Transverse colon (tissue), 4 donors: Measurements from ENCODE around the gene FAM114A1. TPM values are rescaled to one million over a fixed set of nuclear protein-coding genes. Genes with fewer than 3 reads are reported as not detected.

Experiments used
- DNase-seq: peaks from one replicate; pipeline ENCODE4 v3.0.0-alpha.2; 2019
- H3K27ac ChIP-seq, 4 donors: fragments of 200-600 bp; sonication (generic); 2 replicates each; pipeline ENCODE4 v1.5.1; 2016 to 2018; ENCODE audit warnings: inconsistent platforms in 4 of 4
- H3K27me3 ChIP-seq: fragments of 200-600 bp; sonication (generic); 2 replicates; pipeline ENCODE4 v1.5.1; 2017; ENCODE audit warnings: inconsistent platforms
- H3K36me3 ChIP-seq, 4 donors: fragments of 200-600 bp; sonication (generic); 2 replicates each; pipeline ENCODE4 v1.5.1; 2017 to 2019; ENCODE audit warnings: inconsistent platforms in 4 of 4
- H3K4me1 ChIP-seq, 4 donors: fragments of 200-600 bp; sonication (generic); 2 replicates each; pipeline ENCODE4 v1.5.1; 2017 to 2020; ENCODE audit warnings: inconsistent platforms in 4 of 4
- H3K4me3 ChIP-seq, 4 donors: fragments of 200-600 bp; sonication (generic); 1 replicate in 1 of 4; 2 replicates in 3 of 4; pipeline versions ENCODE4 v1.5.1 to v1.6.1; 2017 to 2019; ENCODE audit warnings: inconsistent platforms in 4 of 4
- H3K9me3 ChIP-seq, 2 donors: fragments of 200-600 bp; sonication (generic); 2 replicates each; pipeline ENCODE4 v1.5.1; 2017 to 2019; ENCODE audit warnings: inconsistent platforms in 2 of 2
- EP300 ChIP-seq: sonication (generic); formaldehyde crosslinking; IDR thresholded peaks from one replicate; pipeline ENCODE4 v1.6.1; 2017; ENCODE audit warnings: antibody characterized with exemption, low read depth
- POLR2A ChIP-seq: fragments of 450-650 bp; IDR thresholded peaks from one replicate; pipeline ENCODE4 v1.6.1; 2016; ENCODE audit warnings: antibody characterized with exemption, mild to moderate bottlenecking, moderate library complexity
- POLR2AphosphoS5 ChIP-seq, 3 donors: sonication (generic); formaldehyde crosslinking; IDR thresholded peaks; one replicate each; pipeline ENCODE4 v1.6.1; 2016; ENCODE audit warnings: antibody characterized with exemption in 3 of 3
- WGBS, 2 donors: methylation state at CpG; one replicate each; pipeline ENCODE4 v1.1.5; 2018; ENCODE audit warnings: low coverage in 1 of 2; 5-methylcytosine and 5-hydroxymethylcytosine counted together
- in situ Hi-C, 4 donors: fragments of 200-750 bp; cut with MboI; loops; one replicate each; pipeline versions ENCODE4 v1.15.0 to v1.15.1; 2017; ENCODE audit warnings: low sequenced_read_pairs in 3 of 4, low pct_ligation_motif_present in 1 of 4, low pct_unique_long_range_greater_than_20kb in 1 of 4
- intact Hi-C: fragments of 100-400 bp; cut with DNase I; formaldehyde crosslinking; loops from one replicate; pipeline ENCODE4 v1.15.1; 2023; ENCODE audit warnings: low total_unique reads
- total RNA-seq, 4 donors: library from RNA; depleted of rRNA; stranded (reverse); fragments of >200 nt; gene quantifications; one replicate each; pipeline ENCODE4 v1.1.0, GENCODE V29; 2016
- TF ChIP-seq, protein P1 (sequence below), 5 experiments: fragments of 200-600 bp in 3 of 5; fragments of 450-650 bp in 2 of 5; sonication (generic) in 3 of 5; IDR thresholded peaks; 1 replicate in 2 of 5; 2 replicates in 3 of 5; pipeline ENCODE4 v1.5.1; 2016 to 2017; ENCODE audit warnings: antibody characterized with exemption in 5 of 5, inconsistent platforms in 3 of 5, mild to moderate bottlenecking in 2 of 5, moderate library complexity in 1 of 5

FAM114A1 gene
- total RNA-seq, 4 donors from 2014 or later: 52.4 to 121 (median 115) TPM

DNA sequence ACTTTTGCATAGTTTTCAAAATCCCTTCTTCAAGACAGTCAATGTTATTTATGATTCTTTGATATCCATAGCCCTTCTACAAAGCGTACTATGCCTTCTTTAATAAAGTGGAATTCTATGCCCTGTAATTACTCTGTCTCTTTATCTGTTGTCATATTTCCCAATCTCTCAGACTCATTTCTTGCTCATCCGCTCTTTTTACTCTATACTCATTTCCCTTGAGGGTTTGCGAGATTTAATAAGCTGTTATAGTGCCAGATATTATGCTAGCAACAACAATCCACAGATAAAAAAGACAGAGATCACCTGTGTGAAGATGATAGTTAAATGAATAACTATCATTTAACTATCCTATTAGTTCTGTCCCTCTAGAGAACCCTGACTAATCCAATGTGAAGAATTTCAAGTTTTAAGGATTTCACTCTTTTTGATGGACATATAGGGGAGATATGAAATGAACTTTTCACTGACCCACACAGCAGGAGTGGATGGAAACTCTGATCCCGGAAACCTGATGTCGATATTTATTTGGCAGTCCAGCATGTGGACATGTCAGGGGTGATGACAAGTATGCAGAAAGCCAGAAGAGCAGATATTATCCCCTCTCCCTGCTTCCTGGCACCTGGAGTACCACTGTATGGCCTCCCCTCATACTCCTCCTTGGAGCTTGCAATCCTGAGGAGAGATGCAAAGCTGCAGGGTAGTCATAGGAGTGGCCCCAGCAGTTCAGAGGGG, 114.9 kb downstream of the FAM114A1 start:
- no peak for DNase-seq
- no peaks in the 10 kb centered on the region for H3K4me1 ChIP-seq
- intact Hi-C loops (no loop called here), in situ Hi-C loops (no loop called here)
- no peaks in the 10 kb centered on the region for H3K36me3 ChIP-seq
- WGBS, 2 donors: 95 to 98% methylated on average over 5 of the region's 5 CpGs
- TF ChIP-seq POLR2A (no peak), POLR2AphosphoS5 (IDR thresholded peaks at IDR 0.05) (no peak), EP300 (no peak)
- TF ChIP-seq, protein P1, sequence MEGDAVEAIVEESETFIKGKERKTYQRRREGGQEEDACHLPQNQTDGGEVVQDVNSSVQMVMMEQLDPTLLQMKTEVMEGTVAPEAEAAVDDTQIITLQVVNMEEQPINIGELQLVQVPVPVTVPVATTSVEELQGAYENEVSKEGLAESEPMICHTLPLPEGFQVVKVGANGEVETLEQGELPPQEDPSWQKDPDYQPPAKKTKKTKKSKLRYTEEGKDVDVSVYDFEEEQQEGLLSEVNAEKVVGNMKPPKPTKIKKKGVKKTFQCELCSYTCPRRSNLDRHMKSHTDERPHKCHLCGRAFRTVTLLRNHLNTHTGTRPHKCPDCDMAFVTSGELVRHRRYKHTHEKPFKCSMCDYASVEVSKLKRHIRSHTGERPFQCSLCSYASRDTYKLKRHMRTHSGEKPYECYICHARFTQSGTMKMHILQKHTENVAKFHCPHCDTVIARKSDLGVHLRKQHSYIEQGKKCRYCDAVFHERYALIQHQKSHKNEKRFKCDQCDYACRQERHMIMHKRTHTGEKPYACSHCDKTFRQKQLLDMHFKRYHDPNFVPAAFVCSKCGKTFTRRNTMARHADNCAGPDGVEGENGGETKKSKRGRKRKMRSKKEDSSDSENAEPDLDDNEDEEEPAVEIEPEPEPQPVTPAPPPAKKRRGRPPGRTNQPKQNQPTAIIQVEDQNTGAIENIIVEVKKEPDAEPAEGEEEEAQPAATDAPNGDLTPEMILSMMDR (IDR thresholded peaks at IDR 0.05): no peak
- no peak overlapping the region for H3K4me3 ChIP-seq
- no peak overlapping the region for H3K27ac ChIP-seq
- no peaks in the 10 kb centered on the region for H3K27me3 ChIP-seq
- H3K9me3 ChIP-seq: no peaks in the 10 kb centered on the region

DNA sequence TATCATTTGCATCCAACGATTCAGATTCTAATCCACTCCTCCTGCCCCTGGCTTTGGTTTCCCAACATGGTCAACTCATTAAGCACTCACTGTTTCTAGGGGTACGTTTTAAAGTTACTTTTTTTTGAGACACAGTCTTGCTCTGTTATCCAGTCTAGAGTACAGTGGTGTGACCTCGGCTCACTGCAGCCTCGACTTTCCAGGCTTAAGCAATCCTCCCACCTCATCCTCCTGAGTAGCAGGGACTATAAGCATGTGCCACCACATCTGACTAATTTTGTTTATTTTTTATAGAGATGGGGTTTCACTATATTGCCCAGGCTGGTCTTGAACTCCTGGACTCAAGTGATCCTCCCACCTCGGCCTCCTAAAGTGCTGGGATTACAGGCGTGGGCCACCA, 115.7 kb downstream of the FAM114A1 start:
- no peaks in the 10 kb centered on the region for H3K36me3 ChIP-seq
- no peak overlapping the region for H3K27ac ChIP-seq
- WGBS, 2 donors: 86 to 89% methylated on average over 6 of the region's 6 CpGs
- in situ Hi-C loops (no loop called here), intact Hi-C loops (no loop called here)
- no peaks in the 10 kb centered on the region for H3K4me1 ChIP-seq
- H3K9me3 ChIP-seq: no peaks in the 10 kb centered on the region
- TF ChIP-seq POLR2AphosphoS5 (IDR thresholded peaks at IDR 0.05): no peak
- TF ChIP-seq, protein P1 (IDR thresholded peaks at IDR 0.05): no peak
- TF ChIP-seq POLR2A: no peak
- TF ChIP-seq EP300: no peak
- no peak for DNase-seq
- H3K4me3 ChIP-seq: no peak overlapping the region
- H3K27me3 ChIP-seq: no peaks in the 10 kb centered on the region

DNA sequence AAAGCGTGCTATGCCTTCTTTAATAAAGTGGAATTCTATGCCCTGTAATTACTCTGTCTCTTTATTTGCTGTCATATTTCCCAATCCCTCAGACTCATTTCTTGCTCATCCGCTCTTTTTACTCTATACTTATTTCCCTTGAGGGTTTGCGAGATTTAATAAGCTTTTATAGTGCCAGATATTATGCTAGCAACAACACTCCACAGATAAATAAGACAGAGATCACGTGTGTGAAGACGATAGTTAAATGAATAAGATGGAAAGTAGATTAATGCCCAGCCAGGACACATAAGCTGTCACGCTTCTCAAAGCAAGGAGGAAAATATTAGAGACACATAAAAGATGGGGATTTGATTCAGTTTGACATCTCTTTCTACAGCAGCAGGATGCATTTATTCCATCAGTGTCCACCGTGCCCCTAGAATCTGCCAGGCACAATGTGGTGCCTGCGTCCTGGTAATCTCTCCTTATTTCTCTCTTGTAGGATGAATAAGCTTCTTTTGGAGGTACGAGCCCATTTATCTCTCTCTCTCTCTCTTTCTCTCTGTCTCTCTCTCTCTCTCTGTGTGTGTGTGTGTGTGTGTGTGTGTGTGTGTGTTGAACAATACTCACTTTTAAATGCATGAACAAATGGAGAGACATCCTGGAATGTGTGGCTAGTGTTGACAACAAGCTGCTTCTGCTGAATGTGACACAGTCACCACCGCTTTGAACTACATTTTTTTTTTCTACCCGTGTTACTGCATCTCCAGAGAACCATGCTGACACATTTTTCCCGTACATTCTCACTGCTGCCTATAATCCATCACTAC, 116.4 kb downstream of the FAM114A1 start:
- 74 to 76% methylated on average over 12 of the region's 12 CpGs for WGBS, 2 donors
- Histone ChIP-seq H3K27me3 (no peaks in the 10 kb centered on the region), H3K27ac (peak overlapping the region in 1 of 4 donors; percentile 44), H3K9me3 (no peaks in the 10 kb centered on the region), H3K4me3 (no peak overlapping the region), H3K36me3 (no peaks in the 10 kb centered on the region), H3K4me1 (no peaks in the 10 kb centered on the region)
- no peak for DNase-seq
- intact Hi-C loops (no loop called here), in situ Hi-C loops (no loop called here)
- TF ChIP-seq POLR2A: no peak
- TF ChIP-seq, protein P1 (IDR thresholded peaks at IDR 0.05): no peak
- no peak for TF ChIP-seq EP300
- TF ChIP-seq POLR2AphosphoS5 (IDR thresholded peaks at IDR 0.05): no peak

DNA sequence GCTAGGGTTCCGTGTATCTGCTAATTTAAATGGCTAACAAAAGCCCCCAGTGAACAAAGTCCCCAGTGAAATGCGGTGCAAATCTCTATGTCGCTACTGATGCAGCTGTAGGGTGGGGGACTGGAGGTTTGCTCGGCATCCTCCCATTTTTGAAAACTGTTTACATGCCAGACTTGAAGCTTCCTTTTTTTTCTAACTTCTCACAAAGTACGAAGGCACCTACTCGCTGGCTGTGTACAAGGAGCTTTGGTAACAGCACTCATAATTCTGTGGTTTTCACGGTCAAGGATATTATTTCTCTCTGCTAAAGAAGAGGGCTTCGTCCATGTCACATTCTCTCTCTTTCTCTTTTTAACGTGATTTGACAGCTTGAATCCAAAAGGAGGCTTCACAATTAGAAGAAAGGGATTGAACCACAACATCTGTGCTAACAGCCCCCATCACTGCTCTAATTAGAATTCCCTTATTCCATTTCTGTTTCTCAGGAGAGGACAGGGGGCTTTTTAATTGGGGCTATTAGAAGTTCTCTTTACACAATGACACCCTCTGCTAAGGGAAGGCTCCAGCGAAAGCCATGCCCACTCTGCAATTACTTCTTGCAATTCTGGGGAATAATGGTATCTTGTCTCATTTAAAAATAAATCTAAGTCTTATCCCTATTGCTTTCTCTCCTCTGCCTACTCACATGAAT, 117.9 kb downstream of the FAM114A1 start:
- Histone ChIP-seq H3K4me3 (no peak overlapping the region), H3K36me3 (no peaks in the 10 kb centered on the region), H3K9me3 (no peaks in the 10 kb centered on the region), H3K4me1 (no peaks in the 10 kb centered on the region), H3K27ac (peak overlapping the region in 2 of 4 donors; percentile 25 to 42), H3K27me3 (no peaks in the 10 kb centered on the region)
- in situ Hi-C loops: no loop called here
- TF ChIP-seq EP300: no peak
- TF ChIP-seq POLR2AphosphoS5 (IDR thresholded peaks at IDR 0.05): no peak
- no peak for TF ChIP-seq POLR2A
- TF ChIP-seq, protein P1 (IDR thresholded peaks at IDR 0.05): no peak
- DNase-seq: no peak
- intact Hi-C loops: no loop called here
- WGBS, 2 donors: 61 to 70% methylated on average over 10 of the region's 10 CpGs
